GM12801 (cell line): Measurements from ENCODE around the gene PPM1E.

Experiments
- TF ChIP-seq, protein P1 (sequence below): IDR thresholded peaks from one replicate; pipeline ENCODE4 v1.5.1; 2011; ENCODE audit warnings: control low read depth; ENCODE audit not compliant: insufficient read length; ENCODE audit errors: extremely low read depth

The PPM1E gene

DNA sequence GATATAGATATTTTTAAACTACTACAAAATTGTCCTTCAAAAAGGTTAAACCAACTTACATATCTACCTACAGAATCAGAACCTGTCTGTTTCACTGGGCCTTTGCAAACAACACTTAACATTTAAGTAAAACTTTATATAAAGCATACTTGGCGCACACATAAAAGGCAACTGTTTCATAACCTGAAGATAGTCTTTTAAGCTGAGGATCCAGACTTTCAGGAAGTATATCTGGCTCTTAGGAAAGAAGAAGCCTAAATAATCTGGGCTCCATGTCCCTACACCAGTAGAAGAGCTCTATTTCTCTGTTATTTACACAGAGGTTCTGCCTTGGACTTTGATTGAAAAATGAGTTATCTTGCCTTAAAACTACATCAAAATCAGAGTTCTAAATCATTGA is 275.2 kb downstream of the PPM1E start:
- TF ChIP-seq, protein P1, sequence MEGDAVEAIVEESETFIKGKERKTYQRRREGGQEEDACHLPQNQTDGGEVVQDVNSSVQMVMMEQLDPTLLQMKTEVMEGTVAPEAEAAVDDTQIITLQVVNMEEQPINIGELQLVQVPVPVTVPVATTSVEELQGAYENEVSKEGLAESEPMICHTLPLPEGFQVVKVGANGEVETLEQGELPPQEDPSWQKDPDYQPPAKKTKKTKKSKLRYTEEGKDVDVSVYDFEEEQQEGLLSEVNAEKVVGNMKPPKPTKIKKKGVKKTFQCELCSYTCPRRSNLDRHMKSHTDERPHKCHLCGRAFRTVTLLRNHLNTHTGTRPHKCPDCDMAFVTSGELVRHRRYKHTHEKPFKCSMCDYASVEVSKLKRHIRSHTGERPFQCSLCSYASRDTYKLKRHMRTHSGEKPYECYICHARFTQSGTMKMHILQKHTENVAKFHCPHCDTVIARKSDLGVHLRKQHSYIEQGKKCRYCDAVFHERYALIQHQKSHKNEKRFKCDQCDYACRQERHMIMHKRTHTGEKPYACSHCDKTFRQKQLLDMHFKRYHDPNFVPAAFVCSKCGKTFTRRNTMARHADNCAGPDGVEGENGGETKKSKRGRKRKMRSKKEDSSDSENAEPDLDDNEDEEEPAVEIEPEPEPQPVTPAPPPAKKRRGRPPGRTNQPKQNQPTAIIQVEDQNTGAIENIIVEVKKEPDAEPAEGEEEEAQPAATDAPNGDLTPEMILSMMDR = no peak
